ENCODE data around the gene OCSTAMP.

Gene OCSTAMP

GRCh38 chr20:46559001-46559400 lies 8.5 kb upstream of the OCSTAMP start:
- TF ChIP-seq SIN3A (IDR thresholded peaks at IDR 0.05; ENCODE audit: borderline replicate concordance, insufficient read depth, low read length), result no peak
- TF ChIP-seq TAF1 (IDR thresholded peaks at IDR 0.05; ENCODE audit: borderline replicate concordance, insufficient read depth, low read length), result no peak
- TF ChIP-seq FOXP2 (optimal IDR thresholded peaks at IDR 0.05; ENCODE audit: borderline replicate concordance, extremely low read depth, extremely low read length, insufficient read depth), result no peak
- no peak for TF ChIP-seq POLR2AphosphoS5 (IDR thresholded peaks at IDR 0.05; ENCODE audit: low read depth, low read length)
- no peak for TF ChIP-seq REST (IDR thresholded peaks at IDR 0.05; ENCODE audit: insufficient read depth in 1 of 2, low read depth in 2 of 2, low read length in 2 of 2)

GRCh38 chr20:46558511-46558959 lies 8.1 kb upstream of the OCSTAMP start:
- TF ChIP-seq SIN3A (IDR thresholded peaks at IDR 0.05; ENCODE audit: borderline replicate concordance, insufficient read depth, low read length) (no peak), TAF1 (IDR thresholded peaks at IDR 0.05; ENCODE audit: borderline replicate concordance, insufficient read depth, low read length) (no peak), REST (IDR thresholded peaks at IDR 0.05; ENCODE audit: insufficient read depth in 1 of 2, low read depth in 2 of 2, low read length in 2 of 2) (no peak), FOXP2 (optimal IDR thresholded peaks at IDR 0.05; ENCODE audit: borderline replicate concordance, extremely low read depth, extremely low read length, insufficient read depth) (no peak), POLR2AphosphoS5 (IDR thresholded peaks at IDR 0.05; ENCODE audit: low read depth, low read length) (no peak)

- TF ChIP-seq FOXP2 (optimal IDR thresholded peaks at IDR 0.05; ENCODE audit: borderline replicate concordance, extremely low read depth, extremely low read length, insufficient read depth) (no peak), REST (IDR thresholded peaks at IDR 0.05; ENCODE audit: insufficient read depth in 1 of 2, low read depth in 2 of 2, low read length in 2 of 2) (no peak), POLR2AphosphoS5 (IDR thresholded peaks at IDR 0.05; ENCODE audit: low read depth, low read length) (no peak), TAF1 (IDR thresholded peaks at IDR 0.05; ENCODE audit: borderline replicate concordance, insufficient read depth, low read length) (no peak), SIN3A (IDR thresholded peaks at IDR 0.05; ENCODE audit: borderline replicate concordance, insufficient read depth, low read length) (no peak)
These were observed 6.9 kb upstream of the OCSTAMP start for GRCh38 chr20:46557231-46557956.

- TF ChIP-seq TAF1 (IDR thresholded peaks at IDR 0.05; ENCODE audit: borderline replicate concordance, insufficient read depth, low read length) (no peak), FOXP2 (optimal IDR thresholded peaks at IDR 0.05; ENCODE audit: borderline replicate concordance, extremely low read depth, extremely low read length, insufficient read depth) (no peak), SIN3A (IDR thresholded peaks at IDR 0.05; ENCODE audit: borderline replicate concordance, insufficient read depth, low read length) (no peak), POLR2AphosphoS5 (IDR thresholded peaks at IDR 0.05; ENCODE audit: low read depth, low read length) (no peak), REST (IDR thresholded peaks at IDR 0.05; ENCODE audit: insufficient read depth in 1 of 2, low read depth in 2 of 2, low read length in 2 of 2) (no peak)
These were observed 5.0 kb upstream of the OCSTAMP start for GRCh38 chr20:46555370-46555956.

Data from PFSK-1 (cell line).